Renal pelvis (tissue), 12 donors: ENCODE results near the gene DOCK7. TPM values are rescaled to one million over a fixed set of nuclear protein-coding genes. Genes with fewer than 3 reads are reported as not detected.
A peak's percentile ranks its signal among the peaks of the same experiment; 100 is the strongest.
"Not testable (repeated sequence)": the region's sequence is repeated elsewhere in the genome, so short reads cannot be mapped to it uniquely, and the experiment has no call there.

Experiments
- DNase-seq: peaks from one replicate; pipeline ENCODE4 v3.0.0-alpha.2; 2013
- long read RNA-seq, 16 experiments: transcript quantifications; one replicate each; lab custom pipeline, GENCODE V29; 2026
- polyA plus RNA-seq, 3 donors: library from polyadenylated mRNA; unstranded; fragments of 120-200 nt; gene quantifications; one replicate each; pipeline ENCODE4 v1.2.1, GENCODE V29; 2013; ENCODE audit not compliant: insufficient read length in 3 of 3

DOCK7 gene
- 10 to 100 TPM; 48.7 to 58.0 (median 56.8) TPM for polyA plus RNA-seq
- long read RNA-seq, donor 1, partial matches to known transcripts: 0 of 2 reads
- long read RNA-seq, donor 1, other reads (novel, unspliced or antisense): 0 of 2 reads
- long read RNA-seq, donor 2, full-length matches to known transcripts: 5 of 5 reads
- long read RNA-seq, donor 2, partial matches to known transcripts: 0 of 5 reads
- long read RNA-seq, donor 2, other reads (novel, unspliced or antisense): 0 of 5 reads
- long read RNA-seq, donor 3, full-length matches to known transcripts: 2 of 2 reads
- long read RNA-seq, donor 3, partial matches to known transcripts: 0 of 2 reads
- long read RNA-seq, donor 3, other reads (novel, unspliced or antisense): 0 of 2 reads
- long read RNA-seq, donor 4, partial matches to known transcripts: 0 of 4 reads
- long read RNA-seq, donor 4, other reads (novel, unspliced or antisense): 0 of 4 reads
- long read RNA-seq, donor 5, partial matches to known transcripts: 5 of 5 reads
- long read RNA-seq, donor 5, other reads (novel, unspliced or antisense): 0 of 5 reads
- long read RNA-seq, donor 6, partial matches to known transcripts: 0 of 1 reads
- long read RNA-seq, donor 6, other reads (novel, unspliced or antisense): 0 of 1 reads
- long read RNA-seq, donor 7, full-length matches to known transcripts: 1 of 37 reads
- long read RNA-seq, donor 7, partial matches to known transcripts: 36 of 37 reads
- long read RNA-seq, donor 7, other reads (novel, unspliced or antisense): 0 of 37 reads
- long read RNA-seq, donor 8, partial matches to known transcripts: 0 of 3 reads
- long read RNA-seq, donor 8, other reads (novel, unspliced or antisense): 0 of 3 reads
- long read RNA-seq, donor 9, partial matches to known transcripts: 0 of 1 reads
- long read RNA-seq, donor 9, other reads (novel, unspliced or antisense): 0 of 1 reads
- long read RNA-seq, donor 10, partial matches to known transcripts: 7 of 9 reads
- long read RNA-seq, donor 10, other reads (novel, unspliced or antisense): 0 of 9 reads
- long read RNA-seq, donor 11, partial matches to known transcripts: 5 of 7 reads
- long read RNA-seq, donor 11, other reads (novel, unspliced or antisense): 0 of 7 reads
- long read RNA-seq, donor 12, full-length matches to known transcripts: 4 of 12 reads
- long read RNA-seq, donor 12, partial matches to known transcripts: 0 of 12 reads
- long read RNA-seq, donor 12, other reads (novel, unspliced or antisense): 8 of 12 reads
- long read RNA-seq, donor 13, partial matches to known transcripts: 0 of 3 reads
- long read RNA-seq, donor 13, other reads (novel, unspliced or antisense): 0 of 3 reads
- long read RNA-seq, donor 14: 0 reads
- long read RNA-seq, donor 15, full-length matches to known transcripts: 2 of 2 reads
- long read RNA-seq, donor 15, partial matches to known transcripts: 0 of 2 reads
- long read RNA-seq, donor 15, other reads (novel, unspliced or antisense): 0 of 2 reads
- long read RNA-seq, donor 16, partial matches to known transcripts: 0 of 2 reads
- long read RNA-seq, donor 16, other reads (novel, unspliced or antisense): 0 of 2 reads

- DNase-seq: peak; percentile 76
Observed at GRCh38 chr1:62687903-62688686, at the start of gene DOCK7. DOCK7 (minus strand) TSS chr1:62688386; CDS start chr1:62688264, 122 bp downstream.

- no peak for DNase-seq
Observed at GRCh38 chr1:62735491-62736171, 47.4 kb upstream of the DOCK7 start.

- DNase-seq: no peak
Observed at GRCh38 chr1:62732331-62732730, 44.1 kb upstream of the DOCK7 start.

- no peak for DNase-seq
Observed at GRCh38 chr1:62728963-62729362, 40.8 kb upstream of the DOCK7 start.

GRCh38 chr1:62727656-62728407 lies 39.6 kb upstream of the DOCK7 start:
- no peak for DNase-seq

GRCh38 chr1:62726011-62726442 lies 37.8 kb upstream of the DOCK7 start:
- no peak for DNase-seq

- no peak for DNase-seq
Observed at GRCh38 chr1:62725255-62725654, 37.1 kb upstream of the DOCK7 start.

- DNase-seq: no peak
Observed at GRCh38 chr1:62724430-62724829, 36.2 kb upstream of the DOCK7 start.

- DNase-seq: no peak
Observed at GRCh38 chr1:62723883-62724282, 35.7 kb upstream of the DOCK7 start.

- no peak for DNase-seq
Observed at GRCh38 chr1:62722796-62723195, 34.6 kb upstream of the DOCK7 start.

- DNase-seq: no peak
Observed at GRCh38 chr1:62720946-62721554, 32.9 kb upstream of the DOCK7 start.

GRCh38 chr1:62718400-62718799 lies 30.2 kb upstream of the DOCK7 start:
- DNase-seq: not testable (repeated sequence)

- no peak for DNase-seq
Observed at GRCh38 chr1:62717483-62717882, 29.3 kb upstream of the DOCK7 start.

GRCh38 chr1:62716397-62716796 lies 28.2 kb upstream of the DOCK7 start:
- DNase-seq: no peak

- DNase-seq: no peak
Observed at GRCh38 chr1:62712336-62713243, 24.4 kb upstream of the DOCK7 start.

- DNase-seq: no peak
Observed at GRCh38 chr1:62707744-62708120, 19.5 kb upstream of the DOCK7 start.

- DNase-seq: peak; percentile 53
Observed at GRCh38 chr1:62706985-62707743, 19.0 kb upstream of the DOCK7 start.
